ENCODE measurements around the gene CRTC2.

CRTC2 gene

GRCh38 chr1:153968972-153969371 is 10.6 kb upstream of the CRTC2 start:
- H3K79me2 ChIP-seq (ENCODE audit: insufficient read depth, low read length): peaks cover 4% of the 10 kb centered on the region; the same call in 1 of the 2 replicates
- H3K36me3 ChIP-seq (ENCODE audit: insufficient read depth, low read length): peaks cover 17% of the 10 kb centered on the region
- TF ChIP-seq, protein P1, sequence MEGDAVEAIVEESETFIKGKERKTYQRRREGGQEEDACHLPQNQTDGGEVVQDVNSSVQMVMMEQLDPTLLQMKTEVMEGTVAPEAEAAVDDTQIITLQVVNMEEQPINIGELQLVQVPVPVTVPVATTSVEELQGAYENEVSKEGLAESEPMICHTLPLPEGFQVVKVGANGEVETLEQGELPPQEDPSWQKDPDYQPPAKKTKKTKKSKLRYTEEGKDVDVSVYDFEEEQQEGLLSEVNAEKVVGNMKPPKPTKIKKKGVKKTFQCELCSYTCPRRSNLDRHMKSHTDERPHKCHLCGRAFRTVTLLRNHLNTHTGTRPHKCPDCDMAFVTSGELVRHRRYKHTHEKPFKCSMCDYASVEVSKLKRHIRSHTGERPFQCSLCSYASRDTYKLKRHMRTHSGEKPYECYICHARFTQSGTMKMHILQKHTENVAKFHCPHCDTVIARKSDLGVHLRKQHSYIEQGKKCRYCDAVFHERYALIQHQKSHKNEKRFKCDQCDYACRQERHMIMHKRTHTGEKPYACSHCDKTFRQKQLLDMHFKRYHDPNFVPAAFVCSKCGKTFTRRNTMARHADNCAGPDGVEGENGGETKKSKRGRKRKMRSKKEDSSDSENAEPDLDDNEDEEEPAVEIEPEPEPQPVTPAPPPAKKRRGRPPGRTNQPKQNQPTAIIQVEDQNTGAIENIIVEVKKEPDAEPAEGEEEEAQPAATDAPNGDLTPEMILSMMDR (IDR thresholded peaks at IDR 0.05; ENCODE audit: low read length): no peak
- no peak for TF ChIP-seq EZH2 (IDR thresholded peaks at IDR 0.05; ENCODE audit: borderline replicate concordance, low read length)
- no peaks in the 10 kb centered on the region for H3K9me3 ChIP-seq (ENCODE audit: low read length)
- H4K20me1 ChIP-seq (ENCODE audit: insufficient read depth, low read length): no peaks in the 10 kb centered on the region
- peak overlapping the region; percentile 91 for H3K4me3 ChIP-seq (ENCODE audit: low read depth, low read length, poor library complexity, severe bottlenecking)
- H3K27ac ChIP-seq (ENCODE audit: low read depth, low read length, poor library complexity, severe bottlenecking): peak overlapping the region; percentile 96
- no peaks in the 10 kb centered on the region for H3K27me3 ChIP-seq (ENCODE audit: insufficient read depth, low read length)
- peaks cover 4% of the 10 kb centered on the region; the same call in 1 of the 2 replicates for H3F3A ChIP-seq (ENCODE audit: insufficient read depth, low read length)
- H3K4me1 ChIP-seq (ENCODE audit: insufficient read depth, low read length, severe bottlenecking): peaks cover 46% of the 10 kb centered on the region
- H3K9me2 ChIP-seq (ENCODE audit: low read depth, low read length): no peaks in the 10 kb centered on the region
- H2AFZ ChIP-seq (ENCODE audit: low read length): no peak overlapping the region
- H3K9ac ChIP-seq (ENCODE audit: low read length): peak overlapping the region; percentile 94
- H3K4me2 ChIP-seq (ENCODE audit: low read length): peak overlapping the region; percentile 77

GRCh38 chr1:153968408-153968807 is 10.0 kb upstream of the CRTC2 start:
- no peak for TF ChIP-seq EZH2 (IDR thresholded peaks at IDR 0.05; ENCODE audit: borderline replicate concordance, low read length)
- TF ChIP-seq, protein P1 (IDR thresholded peaks at IDR 0.05; ENCODE audit: low read length): no peak
- Histone ChIP-seq H3K4me2 (ENCODE audit: low read length) (peak overlapping the region; percentile 77), H3K9me2 (ENCODE audit: low read depth, low read length) (no peaks in the 10 kb centered on the region), H3K4me1 (ENCODE audit: insufficient read depth, low read length, severe bottlenecking) (peaks cover 48% of the 10 kb centered on the region), H2AFZ (ENCODE audit: low read length) (no peak overlapping the region), H3K9ac (ENCODE audit: low read length) (peak overlapping the region; percentile 94), H3K27me3 (ENCODE audit: insufficient read depth, low read length) (no peaks in the 10 kb centered on the region), H3K4me3 (ENCODE audit: low read depth, low read length, poor library complexity, severe bottlenecking) (peak overlapping the region; percentile 91), H3K27ac (ENCODE audit: low read depth, low read length, poor library complexity, severe bottlenecking) (peak overlapping the region; percentile 96), H3K9me3 (ENCODE audit: low read length) (no peaks in the 10 kb centered on the region), H3K79me2 (ENCODE audit: insufficient read depth, low read length) (peaks cover 4% of the 10 kb centered on the region; the same call in 1 of the 2 replicates), H3K36me3 (ENCODE audit: insufficient read depth, low read length) (peaks cover 11% of the 10 kb centered on the region; the same call in 1 of the 2 replicates), H3F3A (ENCODE audit: insufficient read depth, low read length) (peaks cover 4% of the 10 kb centered on the region; the same call in 1 of the 2 replicates), H4K20me1 (ENCODE audit: insufficient read depth, low read length) (no peaks in the 10 kb centered on the region)

- Histone ChIP-seq H3K4me1 (ENCODE audit: insufficient read depth, low read length, severe bottlenecking) (peaks cover 49% of the 10 kb centered on the region), H3K79me2 (ENCODE audit: insufficient read depth, low read length) (peaks cover 4% of the 10 kb centered on the region; the same call in 1 of the 2 replicates), H3K27ac (ENCODE audit: low read depth, low read length, poor library complexity, severe bottlenecking) (peak overlapping the region; percentile 96)
Measured at GRCh38 chr1:153968000-153968363, 9.6 kb upstream of the CRTC2 start.

More at GRCh38 chr1:153968000-153968363, 9.6 kb upstream of the CRTC2 start:
- Histone ChIP-seq H4K20me1 (ENCODE audit: insufficient read depth, low read length) (no peaks in the 10 kb centered on the region), H2AFZ (ENCODE audit: low read length) (no peak overlapping the region), H3K9me2 (ENCODE audit: low read depth, low read length) (no peaks in the 10 kb centered on the region), H3F3A (ENCODE audit: insufficient read depth, low read length) (peaks cover 4% of the 10 kb centered on the region; the same call in 1 of the 2 replicates), H3K4me3 (ENCODE audit: low read depth, low read length, poor library complexity, severe bottlenecking) (peak overlapping the region; percentile 91), H3K9me3 (ENCODE audit: low read length) (no peaks in the 10 kb centered on the region), H3K27me3 (ENCODE audit: insufficient read depth, low read length) (no peaks in the 10 kb centered on the region), H3K4me2 (ENCODE audit: low read length) (peak overlapping the region; percentile 77), H3K36me3 (ENCODE audit: insufficient read depth, low read length) (peaks cover 7% of the 10 kb centered on the region; the same call in 1 of the 2 replicates), H3K9ac (ENCODE audit: low read length) (peak overlapping the region; percentile 94)
- TF ChIP-seq EZH2 (IDR thresholded peaks at IDR 0.05; ENCODE audit: borderline replicate concordance, low read length): no peak
